H9 (cell line): Measurements from ENCODE around the gene DNAAF1. TPM values are rescaled to one million over a fixed set of nuclear protein-coding genes. Genes with fewer than 3 reads are reported as not detected.

Source experiments
- DNase-seq: peaks from one replicate; pipeline ENCODE4 v3.0.0-alpha.2; 2017
- H2AFZ ChIP-seq: one replicate; pipeline ENCODE4 v1.6.1; 2013; ENCODE audit warnings: mild to moderate bottlenecking, low read length, control low read depth, moderate library complexity
- H2AK5ac ChIP-seq: 2 replicates; pipeline ENCODE4 v1.6.1; 2013; ENCODE audit warnings: low read length, control low read depth, mixed read lengths; ENCODE audit not compliant: insufficient read length
- H2BK120ac ChIP-seq: one replicate; pipeline ENCODE4 v1.6.1; 2013; ENCODE audit warnings: low read depth, mild to moderate bottlenecking, low read length, control low read depth, inconsistent platforms; ENCODE audit not compliant: poor library complexity, severe bottlenecking
- H2BK12ac ChIP-seq: 2 replicates; pipeline ENCODE4 v1.6.1; 2013; ENCODE audit warnings: low read length, control low read depth, mixed read lengths, low read depth; ENCODE audit not compliant: insufficient read length
- H2BK15ac ChIP-seq: 2 replicates; pipeline ENCODE4 v1.6.1; 2013; ENCODE audit warnings: low read depth, low read length, control low read depth
- H2BK20ac ChIP-seq: one replicate; pipeline ENCODE4 v1.6.1; 2013; ENCODE audit warnings: low read depth, mild to moderate bottlenecking, low read length, control low read depth, inconsistent platforms; ENCODE audit not compliant: poor library complexity, severe bottlenecking
- H2BK5ac ChIP-seq: 2 replicates; pipeline ENCODE4 v1.6.1; 2013; ENCODE audit warnings: low read length, control low read depth, mixed read lengths; ENCODE audit not compliant: insufficient read length
- H3K14ac ChIP-seq: 2 replicates; pipeline ENCODE4 v1.6.1; 2013; ENCODE audit warnings: low read length, control low read depth; ENCODE audit not compliant: insufficient read depth
- H3K18ac ChIP-seq: 2 replicates; pipeline ENCODE4 v1.6.1; 2013; ENCODE audit warnings: low read depth, mild to moderate bottlenecking, mixed read lengths, low read length, control low read depth; ENCODE audit not compliant: insufficient read length
- H3K23ac ChIP-seq: 2 replicates; pipeline ENCODE4 v1.6.1; 2013; ENCODE audit warnings: low read length, control low read depth, mixed read lengths, low read depth; ENCODE audit not compliant: insufficient read length
- H3K23me2 ChIP-seq: 2 replicates; pipeline ENCODE4 v1.6.1; 2013; ENCODE audit warnings: low read depth, mild to moderate bottlenecking, mixed read lengths, low read length, control low read depth; ENCODE audit not compliant: insufficient read length, poor library complexity, severe bottlenecking
- H3K27ac ChIP-seq: 2 replicates; pipeline ENCODE4 v1.5.1; 2013; ENCODE audit warnings: low read length, control low read depth, mixed read lengths, low read depth; ENCODE audit not compliant: insufficient read length
- H3K27me3 ChIP-seq: 2 replicates; pipeline ENCODE4 v1.6.1; 2013; ENCODE audit warnings: low read length, control low read depth, inconsistent platforms; ENCODE audit not compliant: insufficient read depth
- H3K4ac ChIP-seq: 2 replicates; pipeline ENCODE4 v1.6.1; 2013; ENCODE audit warnings: low read depth, mild to moderate bottlenecking, control low read depth, inconsistent platforms, low read length, moderate library complexity
- H3K4me1 ChIP-seq: 2 replicates; pipeline ENCODE4 v1.6.1; 2013; ENCODE audit warnings: low read length, control low read depth, inconsistent platforms; ENCODE audit not compliant: insufficient read depth
- H3K4me2 ChIP-seq: 2 replicates; pipeline ENCODE4 v1.6.1; 2013; ENCODE audit warnings: low read length, control low read depth, mixed read lengths; ENCODE audit not compliant: insufficient read length, insufficient read depth
- H3K56ac ChIP-seq: 2 replicates; pipeline ENCODE4 v1.6.1; 2013; ENCODE audit warnings: low read depth, mild to moderate bottlenecking, mixed read lengths, low read length, control low read depth; ENCODE audit not compliant: insufficient read length
- H3K79me1 ChIP-seq: 2 replicates; pipeline ENCODE4 v1.6.1; 2013; ENCODE audit warnings: low read depth, mild to moderate bottlenecking, moderate library complexity, low read length, control low read depth, inconsistent platforms; ENCODE audit not compliant: insufficient read depth, poor library complexity, severe bottlenecking
- H3K79me2 ChIP-seq: 2 replicates; pipeline ENCODE4 v1.6.1; 2013; ENCODE audit warnings: low read length, control low read depth, inconsistent platforms; ENCODE audit not compliant: insufficient read depth
- H3K9ac ChIP-seq: 2 replicates; pipeline ENCODE4 v1.6.1; 2013; ENCODE audit warnings: low read length, control low read depth, mixed read lengths; ENCODE audit not compliant: insufficient read length; ENCODE audit errors: extremely low read depth
- H3K9me3 ChIP-seq: one replicate; pipeline ENCODE4 v1.6.1; 2013; ENCODE audit warnings: low read depth, low read length, inconsistent platforms; ENCODE audit not compliant: control insufficient read depth
- H3T11ph ChIP-seq: one replicate; pipeline ENCODE4 v1.6.1; 2013; ENCODE audit warnings: mild to moderate bottlenecking, low read length, control low read depth, inconsistent platforms
- H4K20me1 ChIP-seq: one replicate; pipeline ENCODE4 v1.6.1; 2013; ENCODE audit not compliant: control insufficient read depth, insufficient read length, insufficient read depth
- H4K5ac ChIP-seq: 2 replicates; pipeline ENCODE4 v1.6.1; 2013; ENCODE audit warnings: low read depth, mild to moderate bottlenecking, mixed read lengths, low read length, control low read depth; ENCODE audit not compliant: insufficient read length
- H4K8ac ChIP-seq: replicated peaks from 2 replicates; pipeline ENCODE4 v1.6.1; 2013; ENCODE audit warnings: low read length, control low read depth, mixed read lengths, low read depth; ENCODE audit not compliant: insufficient read length
- H4K91ac ChIP-seq: 2 replicates; pipeline ENCODE4 v1.6.1; 2013; ENCODE audit warnings: low read depth, mild to moderate bottlenecking, moderate library complexity, mixed read lengths, low read length, control low read depth; ENCODE audit not compliant: insufficient read length
- H3K27ac Mint-ChIP-seq, 3 experiments: 2 replicates in 2 of 3; 3 replicates in 1 of 3; pipeline ENCODE4 v1.8.0; 2020 to 2021; ENCODE audit warnings: mixed read lengths in 3 of 3, mild to moderate bottlenecking in 1 of 3, moderate library complexity in 1 of 3
- H3K27me3 Mint-ChIP-seq: 2 replicates; pipeline ENCODE4 v1.8.0; 2021; ENCODE audit warnings: low read depth, mild to moderate bottlenecking, moderate library complexity, mixed read lengths
- H3K36me3 Mint-ChIP-seq, 3 experiments: 2 replicates in 2 of 3; 3 replicates in 1 of 3; pipeline ENCODE4 v1.8.0; 2020 to 2021; ENCODE audit warnings: low read depth in 3 of 3, mixed read lengths in 3 of 3; ENCODE audit not compliant: insufficient read depth in 1 of 3
- H3K4me1 Mint-ChIP-seq, 2 experiments: 2 replicates each; pipeline ENCODE4 v1.8.0; 2020; ENCODE audit warnings: mixed read lengths in 2 of 2
- H3K4me3 Mint-ChIP-seq, 2 experiments: 2 replicates in 1 of 2; 3 replicates in 1 of 2; pipeline ENCODE4 v1.8.0; 2020 to 2021; ENCODE audit warnings: mild to moderate bottlenecking in 2 of 2, mixed read lengths in 2 of 2, moderate library complexity in 1 of 2
- H3K9me3 Mint-ChIP-seq, 2 experiments: 2 replicates in 1 of 2; 3 replicates in 1 of 2; pipeline ENCODE4 v1.8.0; 2020; ENCODE audit warnings: mild to moderate bottlenecking in 2 of 2, mixed read lengths in 2 of 2, moderate library complexity in 1 of 2
- CTCF ChIP-seq: fragments of 200-600 bp; sonication (generic); conservative IDR thresholded peaks from 3 replicates; pipeline ENCODE4 v1.8.0; 2021; ENCODE audit warnings: antibody characterized with exemption, mild to moderate bottlenecking
- WGBS: extraction: QIAGEN DNeasy Blood & Tissue Kit; methylation state at CpG from one replicate; pipeline ENCODE4 v1.1.7; 2013; ENCODE audit warnings: missing lambda C conversion rate, low lambda C conversion rate, mixed read lengths; ENCODE audit not compliant: insufficient read length; ENCODE audit errors: extremely low coverage; 5-methylcytosine and 5-hydroxymethylcytosine counted together
- total RNA-seq: library from RNA; stranded (reverse); gene quantifications from 2 replicates; pipeline ENCODE4 v1.2.1, GENCODE V29; 2021

The DNAAF1 gene
- total RNA-seq, 1 experiment from 2014 or later = not detected

DNA sequence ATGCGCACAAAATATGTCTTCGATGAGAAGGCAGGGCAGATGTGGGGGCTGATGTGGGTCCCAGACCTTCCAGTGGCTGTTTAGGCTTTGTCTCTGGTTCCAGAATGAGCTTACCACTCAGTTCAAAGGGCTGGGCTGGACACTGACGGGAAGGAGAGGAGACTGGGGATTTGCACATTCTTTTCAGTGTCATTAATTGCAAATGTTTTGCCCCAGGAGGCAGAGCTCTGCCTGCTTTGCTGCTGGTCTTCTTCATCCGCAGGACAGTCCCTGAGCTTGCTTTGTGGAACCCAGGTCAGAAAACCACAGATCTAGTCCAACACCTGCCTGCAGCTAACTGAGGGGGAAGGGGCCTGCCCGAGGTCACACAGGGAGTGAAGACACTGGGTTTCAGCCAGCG, 73.8 kb downstream of the DNAAF1 start:
- Histone ChIP-seq H4K8ac (no peak overlapping the region), H3K14ac (no peak overlapping the region), H4K20me1 (no peaks in the 10 kb centered on the region), H3K27ac (no peak overlapping the region), H3K4me2 (no peak overlapping the region), H3T11ph (no peak overlapping the region), H4K91ac (no peak overlapping the region), H3K23me2 (no peaks in the 10 kb centered on the region), H3K9ac (no peak overlapping the region), H2BK20ac (no peak overlapping the region), H4K5ac (no peak overlapping the region), H3K79me1 (no peaks in the 10 kb centered on the region), H2BK120ac (no peak overlapping the region), H2BK12ac (no peak overlapping the region), H2BK5ac (no peak overlapping the region), H2AK5ac (no peak overlapping the region), H3K23ac (no peak overlapping the region), H3K27me3 (no peaks in the 10 kb centered on the region; the same call in 1 of the 2 replicates), H2AFZ (no peak overlapping the region), H3K9me3 (no peaks in the 10 kb centered on the region), H3K18ac (no peak overlapping the region), H2BK15ac (no peak overlapping the region), H3K56ac (no peak overlapping the region), H3K4ac (no peak overlapping the region), H3K79me2 (no peaks in the 10 kb centered on the region), H3K4me1 (no peaks in the 10 kb centered on the region)
- Mint-ChIP-seq H3K9me3 (no peaks in the 10 kb centered on the region), H3K4me1 (peaks cover 15 to 20% of the 10 kb centered on the region in 2 experiments), H3K36me3 (no peaks in the 10 kb centered on the region), H3K4me3 (no peak overlapping the region), H3K27me3 (peaks cover 5% of the 10 kb centered on the region), H3K27ac (peak overlapping the region in 1 of 3 experiments; percentile 22; a peak in 1 of 7 replicates)
- WGBS = no CpG with 5 or more reads among the region's 6 CpGs
- DNase-seq = no peak
- TF ChIP-seq CTCF = no peak
